DND-41 (cell line): ENCODE measurements around the gene RFTN1.

Experiments used
- CTCF ChIP-seq: IDR thresholded peaks from 2 replicates; pipeline ENCODE4 v1.5.1; 2012; ENCODE audit warnings: borderline replicate concordance, low read length, moderate library complexity, mild to moderate bottlenecking; ENCODE audit not compliant: poor library complexity, severe bottlenecking; ENCODE audit errors: extremely low read depth
- EZH2 ChIP-seq: IDR thresholded peaks from 3 replicates; pipeline ENCODE4 v1.6.1; 2012; ENCODE audit warnings: borderline replicate concordance, low read depth, mild to moderate bottlenecking, moderate library complexity, low read length, inconsistent platforms; ENCODE audit not compliant: severe bottlenecking

- TF ChIP-seq CTCF (no peak), EZH2 (no peak)
These were observed 34.3 kb upstream of the RFTN1 start for GRCh38 chr3:16547561-16548357.
